OCI-LY7 (cell line): Measurements from ENCODE around the gene SLC43A2. TPM values are rescaled to one million over a fixed set of nuclear protein-coding genes. Genes with fewer than 3 reads are reported as not detected.
A peak's percentile ranks its signal among the peaks of the same experiment; 100 is the strongest.

Source experiments
- BruUV-seq: library from RNA; stranded (reverse); fragments of 400-500 nt; replicated peaks from 2 replicates; lab custom pipeline; 2021; lab: Mats Ljungman, UMichigan
- CTCF ChIA-PET: fragments of 300-600 bp; sonication (Branson Sonifier 250); formaldehyde crosslinking; loops from one replicate; lab custom pipeline; 2022; ENCODE audit warnings: antibody characterized with exemption; ENCODE audit not compliant: unreplicated experiment; lab: Charles Lee
- POLR2A ChIA-PET: fragments of 300-600 bp; sonication (Branson Sonifier 250); formaldehyde crosslinking; loops from one replicate; lab custom pipeline; 2022; ENCODE audit warnings: antibody characterized with exemption; lab: Charles Lee
- DNase-seq: peaks from one replicate; pipeline ENCODE4 v3.0.0-alpha.2; 2015; ENCODE audit warnings: low spot score
- H2AFZ ChIP-seq: fragments of 200-600 bp; sonication (generic), shearing (Covaris generic); 2 replicates; pipeline ENCODE4 v1.6.1; 2014; ENCODE audit warnings: mild to moderate bottlenecking, antibody characterized with exemption, low read length, moderate library complexity
- H3K27ac ChIP-seq: fragments of 200-600 bp; sonication (generic); 2 replicates; pipeline ENCODE4 v1.5.1; 2014; ENCODE audit warnings: mixed run types, low read depth, mild to moderate bottlenecking, moderate library complexity, low read length, inconsistent platforms; ENCODE audit not compliant: poor library complexity, severe bottlenecking
- H3K36me3 ChIP-seq: fragments of 200-600 bp; sonication (generic); 2 replicates; pipeline ENCODE4 v1.6.1; 2014; ENCODE audit warnings: mild to moderate bottlenecking, antibody characterized with exemption, low read length, moderate library complexity, mixed read lengths; ENCODE audit not compliant: insufficient read depth
- H3K4me1 ChIP-seq: fragments of 200-600 bp; sonication (generic); 2 replicates; pipeline ENCODE4 v1.5.1; 2014; ENCODE audit warnings: mild to moderate bottlenecking, low read length; ENCODE audit not compliant: insufficient read depth, poor library complexity, severe bottlenecking
- H3K4me2 ChIP-seq: fragments of 200-600 bp; sonication (generic); 2 replicates; pipeline ENCODE4 v1.6.1; 2014; ENCODE audit warnings: mild to moderate bottlenecking, low read length
- H3K4me3 ChIP-seq: fragments of 200-600 bp; sonication (generic); 2 replicates; pipeline ENCODE4 v1.5.1; 2014; ENCODE audit warnings: mild to moderate bottlenecking, low read depth, low read length; ENCODE audit not compliant: poor library complexity, severe bottlenecking
- H3K79me2 ChIP-seq: fragments of 200-600 bp; sonication (generic); 2 replicates; pipeline ENCODE4 v1.6.1; 2016; ENCODE audit warnings: low read depth, mild to moderate bottlenecking, low read length, moderate library complexity, mixed read lengths; ENCODE audit not compliant: insufficient read depth
- H3K9me2 ChIP-seq: fragments of 200-600 bp; sonication (generic); 2 replicates; pipeline ENCODE4 v1.6.1; 2016; ENCODE audit warnings: mild to moderate bottlenecking, low read length, mixed read lengths; ENCODE audit not compliant: insufficient read depth
- H3K9me3 ChIP-seq: fragments of 200-600 bp; sonication (generic); 2 replicates; pipeline ENCODE4 v1.6.1; 2014; ENCODE audit warnings: mild to moderate bottlenecking, mixed run types, low read length, mixed read lengths
- H4K20me1 ChIP-seq: fragments of 200-600 bp; sonication (generic); 2 replicates; pipeline ENCODE4 v1.6.1; 2014; ENCODE audit warnings: mild to moderate bottlenecking, antibody characterized with exemption, low read length, moderate library complexity, mixed read lengths; ENCODE audit not compliant: insufficient read depth
- EZH2phosphoT487 ChIP-seq: fragments of 200-600 bp; sonication (generic); IDR thresholded peaks from 2 replicates; pipeline ENCODE4 v1.6.1; 2018; ENCODE audit warnings: low read depth, borderline replicate concordance, mild to moderate bottlenecking, mixed run types, antibody characterized with exemption, low read length, moderate library complexity, mixed read lengths
- intact Hi-C: fragments of 100-400 bp; cut with micrococcal nuclease; formaldehyde crosslinking; loops from one replicate; pipeline ENCODE4 v1.10.0; 2022; ENCODE audit not compliant: unreplicated experiment
- total RNA-seq, 2 experiments: library from RNA; depleted of rRNA in 1 of 2; stranded (reverse); fragments of >200 nt in 1 of 2; shearing (Covaris generic) in 1 of 2; gene quantifications; 2 replicates each; pipeline ENCODE4 v1.2.3, GENCODE V29; 2014 to 2022
- TF ChIP-seq, protein P1 (sequence below): fragments of 200-600 bp; sonication (generic); conservative IDR thresholded peaks from 2 replicates; pipeline ENCODE4 v1.5.1; 2014; ENCODE audit warnings: mild to moderate bottlenecking, antibody characterized with exemption, low read length, moderate library complexity, mixed read lengths

The SLC43A2 gene
- total RNA-seq, 2 experiments from 2014 or later = 9.2 to 17.1 TPM

- no peak for TF ChIP-seq EZH2phosphoT487
- TF ChIP-seq, protein P1, sequence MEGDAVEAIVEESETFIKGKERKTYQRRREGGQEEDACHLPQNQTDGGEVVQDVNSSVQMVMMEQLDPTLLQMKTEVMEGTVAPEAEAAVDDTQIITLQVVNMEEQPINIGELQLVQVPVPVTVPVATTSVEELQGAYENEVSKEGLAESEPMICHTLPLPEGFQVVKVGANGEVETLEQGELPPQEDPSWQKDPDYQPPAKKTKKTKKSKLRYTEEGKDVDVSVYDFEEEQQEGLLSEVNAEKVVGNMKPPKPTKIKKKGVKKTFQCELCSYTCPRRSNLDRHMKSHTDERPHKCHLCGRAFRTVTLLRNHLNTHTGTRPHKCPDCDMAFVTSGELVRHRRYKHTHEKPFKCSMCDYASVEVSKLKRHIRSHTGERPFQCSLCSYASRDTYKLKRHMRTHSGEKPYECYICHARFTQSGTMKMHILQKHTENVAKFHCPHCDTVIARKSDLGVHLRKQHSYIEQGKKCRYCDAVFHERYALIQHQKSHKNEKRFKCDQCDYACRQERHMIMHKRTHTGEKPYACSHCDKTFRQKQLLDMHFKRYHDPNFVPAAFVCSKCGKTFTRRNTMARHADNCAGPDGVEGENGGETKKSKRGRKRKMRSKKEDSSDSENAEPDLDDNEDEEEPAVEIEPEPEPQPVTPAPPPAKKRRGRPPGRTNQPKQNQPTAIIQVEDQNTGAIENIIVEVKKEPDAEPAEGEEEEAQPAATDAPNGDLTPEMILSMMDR = no peak
- no peaks in the 10 kb centered on the region for H3K9me2 ChIP-seq
- H3K4me1 ChIP-seq = peaks cover 45% of the 10 kb centered on the region
- intact Hi-C loops = loop anchor here (5.0 kb wide), 1 partner anchor 108 kb away; the partner anchor contains the start of gene INPP5K
- POLR2A ChIA-PET = interaction anchor here (0.6 to 1.3 kb wide), 4 partner anchors 8 to 59 kb away, joined by 3 to 5 read pairs (median 4); no protein-coding TSS in a partner anchor
- H3K36me3 ChIP-seq = peaks cover 5% of the 10 kb centered on the region
- BruUV-seq = no TSS peak
- DNase-seq = no peak
- no peaks in the 10 kb centered on the region for H3K9me3 ChIP-seq
- peak overlapping the region; percentile 90 for H3K4me2 ChIP-seq
- H4K20me1 ChIP-seq = no peaks in the 10 kb centered on the region
- H2AFZ ChIP-seq = peak overlapping the region; percentile 33; the same call in 1 of the 2 replicates
- peak overlapping the region; percentile 80 for H3K4me3 ChIP-seq
- CTCF ChIA-PET = no interaction called here
- no peak overlapping the region for H3K27ac ChIP-seq
- H3K79me2 ChIP-seq = no peaks in the 10 kb centered on the region
These were observed 3.1 kb downstream of the SLC43A2 start for GRCh38 chr17:1625581-1625980.

DNA sequence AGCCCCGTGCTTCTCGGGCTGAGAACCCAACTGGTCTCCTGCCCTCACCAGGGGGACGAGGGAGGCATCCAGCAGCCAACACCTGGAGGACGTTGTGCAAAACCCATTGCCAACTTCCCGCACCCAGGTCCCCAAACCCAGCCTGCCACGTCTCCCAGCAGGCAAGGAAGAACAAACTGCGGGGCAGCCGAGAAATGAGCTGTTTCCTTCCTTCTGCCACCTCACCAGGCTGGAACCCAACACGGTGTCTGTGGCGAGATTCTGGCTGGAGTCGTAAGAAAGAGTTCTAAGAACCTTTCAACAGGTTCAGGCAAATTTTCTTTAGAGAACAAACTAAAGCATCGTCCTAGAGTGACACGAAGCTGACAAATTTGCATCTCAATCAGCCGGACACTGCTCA, 3.6 kb downstream of the SLC43A2 start:
- TF ChIP-seq, protein P1 = no peak
- no peak for TF ChIP-seq EZH2phosphoT487
- Histone ChIP-seq H3K4me3 (no peak overlapping the region), H3K9me3 (no peaks in the 10 kb centered on the region), H2AFZ (peak overlapping the region; percentile 33; the same call in 1 of the 2 replicates), H3K79me2 (no peaks in the 10 kb centered on the region), H4K20me1 (no peaks in the 10 kb centered on the region), H3K27ac (no peak overlapping the region), H3K9me2 (no peaks in the 10 kb centered on the region), H3K4me1 (peaks cover 39% of the 10 kb centered on the region), H3K4me2 (peak overlapping the region; percentile 90), H3K36me3 (peaks cover 5% of the 10 kb centered on the region)
- intact Hi-C loops = loop anchor here (5.0 kb wide), 1 partner anchor 108 kb away; the partner anchor contains the start of gene INPP5K
- DNase-seq = no peak
- no TSS peak for BruUV-seq
- CTCF ChIA-PET = no interaction called here
- POLR2A ChIA-PET = interaction anchor here (0.6 kb wide), 1 partner anchor 58 kb away, joined by 3 read pairs; no protein-coding TSS in a partner anchor

GRCh38 chr17:1624650-1625049, 4.0 kb downstream of the SLC43A2 start:
- H2AFZ ChIP-seq = no peak overlapping the region; the same call in 1 of the 2 replicates
- H3K27ac ChIP-seq = no peak overlapping the region
- no peaks in the 10 kb centered on the region for H4K20me1 ChIP-seq
- no peaks in the 10 kb centered on the region for H3K79me2 ChIP-seq
- POLR2A ChIA-PET = interaction anchor here (0.6 kb wide), 1 partner anchor 50 kb away, joined by 4 read pairs; no protein-coding TSS in a partner anchor
- no peaks in the 10 kb centered on the region for H3K9me2 ChIP-seq
- peaks cover 35% of the 10 kb centered on the region for H3K4me1 ChIP-seq
- TF ChIP-seq, protein P1 = no peak
- no peak for TF ChIP-seq EZH2phosphoT487
- no peak overlapping the region for H3K4me3 ChIP-seq
- no peak for DNase-seq
- no TSS peak for BruUV-seq
- CTCF ChIA-PET = no interaction called here
- intact Hi-C loops = loop anchor here (5.0 kb wide), 1 partner anchor 107 kb away; the partner anchor contains the start of gene INPP5K
- H3K4me2 ChIP-seq = peak overlapping the region; percentile 90
- H3K9me3 ChIP-seq = no peaks in the 10 kb centered on the region
- peaks cover 5% of the 10 kb centered on the region for H3K36me3 ChIP-seq
